NOMO-1 treated with DMSO at 0.1 percent for 48 hours (cell line): ENCODE results near the gene FASTK.
A peak's percentile ranks its signal among the peaks of the same experiment; 100 is the strongest.
"Not testable (repeated sequence)": the region's sequence is repeated elsewhere in the genome, so short reads cannot be mapped to it uniquely, and the experiment has no call there.

Experiments
- DNase-seq: peaks from one replicate; lab custom pipeline; 2025; ENCODE audit not compliant: unreplicated experiment; lab: John Stamatoyannopoulos, UW

Gene FASTK

DNA sequence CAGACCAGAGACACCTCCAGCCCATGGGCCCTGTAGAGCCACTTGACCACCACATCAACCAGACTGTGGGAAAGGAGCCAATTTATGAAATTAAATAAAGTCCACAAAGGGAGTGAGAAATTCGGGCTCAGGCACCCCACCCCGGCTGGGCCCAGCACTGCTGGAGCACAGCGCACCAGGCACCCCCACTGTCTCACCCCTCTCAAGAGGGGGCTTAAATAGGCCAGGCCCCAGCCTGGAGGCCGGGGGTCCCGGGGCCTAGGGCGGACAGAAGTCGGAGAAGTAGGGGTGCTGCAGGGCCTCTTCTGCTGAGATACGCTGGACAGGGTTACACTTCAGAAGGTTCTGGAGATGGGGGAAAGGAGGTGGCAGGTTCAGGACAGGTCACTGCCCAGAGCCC lies 26.9 kb downstream of the FASTK start:
- DNase-seq = no peak

DNA sequence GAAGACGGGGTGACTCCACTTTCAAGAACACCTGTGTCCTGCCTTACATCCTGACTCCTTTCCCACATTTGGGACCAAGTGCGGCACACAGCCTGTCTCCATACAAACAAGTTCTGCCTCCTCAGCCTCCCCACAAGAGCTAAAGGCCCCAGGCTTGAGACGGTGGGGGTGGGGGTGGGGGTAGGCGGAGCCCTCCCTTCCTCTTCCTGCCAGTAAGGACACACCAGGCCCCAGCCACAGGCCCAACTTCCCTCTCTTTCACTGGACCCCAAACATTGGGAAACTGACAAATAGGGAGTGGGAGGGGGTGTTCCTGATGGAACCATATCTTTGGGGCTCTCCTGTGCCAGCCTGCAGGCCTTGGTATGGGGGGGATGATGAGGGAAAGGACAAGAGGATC lies 27.5 kb downstream of the FASTK start:
- no peak for DNase-seq

DNA sequence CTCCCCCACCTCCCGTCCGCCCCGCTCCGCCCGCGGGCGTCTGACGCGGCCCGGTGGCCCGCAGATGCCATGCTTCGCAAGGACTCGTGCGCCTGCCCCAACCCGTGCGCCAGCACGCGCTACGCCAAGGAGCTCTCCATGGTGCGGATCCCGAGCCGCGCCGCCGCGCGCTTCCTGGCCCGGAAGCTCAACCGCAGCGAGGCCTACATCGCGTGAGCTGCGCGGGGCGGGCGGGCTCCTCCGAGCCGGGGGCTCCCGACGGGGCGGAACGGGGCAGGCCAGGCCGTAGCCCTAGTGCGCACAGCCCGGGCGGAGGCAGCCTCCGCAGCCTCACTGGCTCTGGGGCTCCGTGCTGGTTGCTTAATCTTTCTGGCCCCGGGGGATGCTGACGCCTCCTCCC lies 29.5 kb downstream of the FASTK start:
- peak; percentile 0 for DNase-seq

DNA sequence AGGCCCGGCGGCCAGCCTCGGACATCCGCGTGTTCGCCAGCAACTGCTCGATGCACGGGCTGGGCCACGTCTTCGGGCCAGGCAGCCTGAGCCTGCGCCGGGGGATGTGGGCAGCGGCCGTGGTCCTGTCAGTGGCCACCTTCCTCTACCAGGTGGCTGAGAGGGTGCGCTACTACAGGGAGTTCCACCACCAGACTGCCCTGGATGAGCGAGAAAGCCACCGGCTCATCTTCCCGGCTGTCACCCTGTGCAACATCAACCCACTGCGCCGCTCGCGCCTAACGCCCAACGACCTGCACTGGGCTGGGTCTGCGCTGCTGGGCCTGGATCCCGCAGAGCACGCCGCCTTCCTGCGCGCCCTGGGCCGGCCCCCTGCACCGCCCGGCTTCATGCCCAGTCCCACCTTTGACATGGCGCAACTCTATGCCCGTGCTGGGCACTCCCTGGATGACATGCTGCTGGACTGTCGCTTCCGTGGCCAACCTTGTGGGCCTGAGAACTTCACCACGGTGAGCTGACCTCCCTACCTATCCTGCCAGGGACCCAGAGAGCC lies 31.6 kb downstream of the FASTK start:
- no peak for DNase-seq

DNA sequence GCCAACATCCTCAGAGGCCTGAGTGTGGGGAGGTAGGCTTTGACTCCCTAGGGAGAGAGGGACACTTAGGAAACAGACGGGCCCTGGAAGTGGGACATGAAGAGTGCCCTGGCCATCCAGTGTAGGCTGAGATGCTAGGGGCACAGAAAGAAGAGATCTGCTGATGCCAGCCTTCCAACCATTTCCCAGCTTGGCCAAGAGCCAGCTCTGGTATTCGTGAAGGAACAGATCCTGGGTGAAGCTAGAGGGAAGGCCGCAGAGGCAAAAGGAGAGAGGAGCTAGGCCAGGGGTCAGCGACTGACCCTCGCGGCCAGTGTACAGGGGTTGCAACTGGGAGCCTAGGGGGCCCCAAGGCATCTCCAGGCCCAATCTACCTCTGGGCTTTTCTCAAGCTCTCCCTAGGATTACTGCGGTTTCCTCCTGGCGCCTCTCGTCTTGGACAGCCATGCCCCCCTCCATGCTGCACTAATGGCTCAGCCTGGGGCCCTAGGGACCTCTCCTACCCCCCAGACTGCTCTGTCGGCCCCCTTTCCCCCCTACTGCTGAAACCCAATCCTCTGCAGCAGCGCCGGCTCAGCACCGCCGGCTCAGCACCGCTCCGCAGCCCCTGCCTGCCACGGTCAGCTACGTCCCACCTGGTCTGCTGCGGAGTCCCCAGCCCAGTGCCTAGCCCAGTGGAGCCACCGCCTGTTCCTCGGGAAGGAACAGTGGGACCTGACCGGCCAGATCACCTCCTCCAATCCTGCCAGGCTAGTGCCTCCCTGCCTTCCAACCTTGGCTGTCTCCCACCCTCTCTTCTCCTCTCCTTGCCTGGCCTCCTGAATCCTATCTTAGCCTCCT lies 32.4 kb downstream of the FASTK start, which contains the start of gene ASIC3:
Gene ASIC3, plus strand, starts transcription at position 556 of the 840 bp plus-strand sequence. CDS start 355 bp downstream, outside the sequence.
- DNase-seq = no peak

DNA sequence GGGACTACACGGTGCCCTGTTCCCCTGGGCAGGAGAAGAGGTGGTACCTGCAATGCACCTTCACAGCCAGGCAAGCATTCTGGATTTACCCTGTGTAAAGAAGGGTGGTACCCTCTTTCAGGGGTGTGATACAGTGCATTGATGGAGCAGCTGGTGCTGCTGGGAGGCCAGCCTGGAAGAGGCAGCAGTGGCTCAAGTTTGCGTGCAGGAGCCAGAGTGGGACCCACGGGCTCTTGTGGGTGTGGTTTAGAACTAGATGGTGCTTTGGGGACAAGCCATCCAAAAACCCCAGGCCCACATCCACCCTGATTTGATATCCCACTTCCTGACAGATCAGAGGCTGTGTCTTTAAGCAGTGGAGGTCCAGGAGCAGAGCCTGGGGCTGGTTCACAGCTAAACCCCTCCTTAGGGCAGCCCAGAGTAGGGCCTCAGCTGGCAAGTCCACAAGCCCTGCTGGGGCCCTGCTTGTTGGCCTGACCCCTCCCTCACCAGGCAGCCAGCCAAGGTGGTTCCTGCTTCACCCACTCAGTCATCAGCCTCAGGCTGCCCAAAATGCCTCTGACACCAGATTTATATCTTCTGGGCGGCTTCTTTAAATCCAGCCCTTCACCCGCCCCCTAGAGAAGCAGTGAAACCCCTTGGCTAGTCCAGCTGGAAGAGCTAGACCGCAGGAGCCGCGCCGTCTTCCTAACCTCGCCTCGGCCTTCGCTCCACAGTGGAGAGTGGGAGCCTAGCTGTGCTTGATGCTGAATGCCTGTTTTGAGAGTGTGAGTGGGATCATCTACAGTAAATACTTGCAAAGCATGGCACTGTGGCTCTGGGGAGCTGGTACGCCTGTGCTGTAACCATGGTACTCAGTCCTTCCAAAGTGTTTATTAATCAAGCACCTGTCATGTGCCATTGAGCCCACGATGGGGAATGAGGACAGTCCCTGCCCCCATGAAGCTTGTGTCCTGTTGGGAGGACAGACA lies 33.7 kb downstream of the FASTK start:
- no peak for DNase-seq

DNA sequence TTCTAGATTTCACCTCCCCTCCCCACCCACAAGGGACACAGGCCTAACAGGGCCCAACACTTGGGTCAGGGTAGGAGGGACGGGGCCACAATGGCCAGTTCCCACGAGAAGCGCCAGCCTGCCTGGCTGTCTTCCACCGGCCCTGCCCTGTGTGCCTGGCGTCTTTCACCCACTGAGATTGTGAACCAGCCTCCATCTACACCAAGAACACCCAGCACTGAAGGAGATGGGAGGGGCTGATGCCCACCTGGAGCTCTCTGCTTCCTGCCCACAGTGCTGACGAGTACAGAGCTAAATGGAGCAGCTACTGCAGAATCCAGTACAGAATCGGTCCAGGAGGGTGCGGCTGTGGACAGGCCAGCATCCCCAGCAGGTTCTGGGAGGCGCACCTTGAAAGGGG lies 34.6 kb downstream of the FASTK start:
- DNase-seq = no peak

DNA sequence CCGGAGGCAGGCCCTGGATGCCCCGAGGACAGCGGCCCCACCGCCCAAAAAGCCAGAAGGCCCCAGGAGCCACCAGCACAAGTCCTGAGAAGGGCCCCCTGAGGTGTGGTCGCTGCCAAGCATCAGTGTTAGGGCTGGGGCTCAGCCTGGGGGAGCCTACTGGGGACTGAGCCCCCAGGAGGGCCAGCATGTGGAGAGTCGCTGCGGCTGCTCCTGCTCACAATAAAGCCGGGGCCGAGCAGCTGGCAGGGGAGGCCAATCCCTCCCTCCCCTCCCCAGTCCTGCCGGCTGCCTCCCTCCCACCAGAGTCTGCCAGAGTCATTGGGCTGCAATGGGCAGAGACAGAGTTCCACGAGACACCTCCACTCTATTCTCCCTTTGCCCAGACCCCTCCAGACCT lies 35.3 kb downstream of the FASTK start:
- DNase-seq = no peak

DNA sequence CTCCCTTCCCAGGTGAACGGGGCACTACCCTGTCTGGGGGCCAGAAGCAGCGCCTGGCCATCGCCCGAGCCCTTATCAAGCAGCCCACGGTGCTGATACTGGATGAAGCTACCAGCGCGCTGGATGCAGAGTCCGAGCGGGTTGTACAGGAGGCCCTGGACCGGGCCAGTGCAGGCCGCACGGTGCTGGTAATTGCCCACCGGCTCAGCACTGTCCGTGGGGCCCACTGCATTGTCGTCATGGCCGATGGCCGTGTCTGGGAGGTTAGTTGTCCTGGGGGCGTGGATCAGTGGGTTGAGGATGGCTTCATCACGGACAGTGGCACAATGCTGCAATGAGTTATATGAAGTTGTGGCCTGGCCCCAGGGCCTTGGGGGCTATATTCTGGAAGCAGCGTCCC lies 36.6 kb downstream of the FASTK start:
- no peak for DNase-seq

DNA sequence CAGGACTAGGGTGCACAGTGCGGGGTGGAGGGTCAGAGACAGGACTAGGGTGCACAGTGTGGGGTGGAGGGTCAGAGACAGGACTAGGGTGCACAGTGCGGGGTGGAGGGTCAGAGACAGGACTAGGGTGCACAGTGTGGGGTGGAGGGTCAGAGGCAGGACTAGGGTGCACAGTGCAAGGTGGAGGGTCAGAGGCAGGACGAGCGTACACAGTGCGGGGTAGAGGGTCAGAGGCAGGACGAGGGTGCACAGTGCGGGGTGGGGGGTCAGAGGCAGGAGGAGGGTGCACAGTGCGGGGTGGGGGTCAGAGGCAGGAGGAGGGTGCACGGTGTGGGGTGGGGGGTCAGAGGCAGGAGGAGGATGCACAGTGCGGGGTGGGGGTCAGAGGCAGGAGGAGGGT lies 37.2 kb downstream of the FASTK start:
- not testable (repeated sequence) for DNase-seq

DNA sequence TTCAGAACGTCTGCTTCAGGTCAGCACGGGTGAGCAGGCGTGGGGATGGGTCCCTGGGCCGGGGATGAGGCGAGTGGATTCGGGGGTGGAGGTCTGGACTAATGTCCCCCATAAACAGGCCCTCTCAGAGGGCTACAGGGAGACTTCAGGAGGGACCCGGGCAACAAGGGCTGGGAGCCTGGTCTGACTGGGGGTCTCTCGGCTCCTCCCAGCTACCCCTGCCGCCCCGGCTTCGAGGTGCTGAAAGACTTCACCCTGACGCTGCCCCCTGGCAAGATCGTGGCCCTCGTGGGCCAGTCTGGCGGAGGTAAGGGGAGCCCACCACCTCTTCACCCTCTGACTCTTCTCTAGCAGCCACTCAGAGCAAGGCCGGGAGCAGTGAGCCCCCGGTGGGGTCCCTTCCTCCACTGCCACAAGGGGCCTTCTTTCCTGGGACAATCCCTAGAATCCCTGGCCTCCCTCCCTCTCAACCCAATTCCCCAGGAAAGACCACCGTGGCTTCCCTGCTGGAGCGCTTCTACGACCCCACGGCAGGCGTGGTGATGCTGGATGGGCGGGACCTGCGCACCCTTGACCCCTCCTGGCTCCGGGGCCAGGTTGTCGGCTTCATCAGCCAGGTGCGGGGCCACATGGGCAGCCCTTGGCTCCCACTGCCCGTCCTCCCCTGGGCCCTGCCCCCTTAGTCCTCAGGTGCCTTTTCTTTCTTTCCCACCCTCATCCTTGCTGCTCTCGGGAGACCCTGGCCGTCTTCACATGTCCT lies 39.8 kb downstream of the FASTK start:
- DNase-seq = no peak

DNA sequence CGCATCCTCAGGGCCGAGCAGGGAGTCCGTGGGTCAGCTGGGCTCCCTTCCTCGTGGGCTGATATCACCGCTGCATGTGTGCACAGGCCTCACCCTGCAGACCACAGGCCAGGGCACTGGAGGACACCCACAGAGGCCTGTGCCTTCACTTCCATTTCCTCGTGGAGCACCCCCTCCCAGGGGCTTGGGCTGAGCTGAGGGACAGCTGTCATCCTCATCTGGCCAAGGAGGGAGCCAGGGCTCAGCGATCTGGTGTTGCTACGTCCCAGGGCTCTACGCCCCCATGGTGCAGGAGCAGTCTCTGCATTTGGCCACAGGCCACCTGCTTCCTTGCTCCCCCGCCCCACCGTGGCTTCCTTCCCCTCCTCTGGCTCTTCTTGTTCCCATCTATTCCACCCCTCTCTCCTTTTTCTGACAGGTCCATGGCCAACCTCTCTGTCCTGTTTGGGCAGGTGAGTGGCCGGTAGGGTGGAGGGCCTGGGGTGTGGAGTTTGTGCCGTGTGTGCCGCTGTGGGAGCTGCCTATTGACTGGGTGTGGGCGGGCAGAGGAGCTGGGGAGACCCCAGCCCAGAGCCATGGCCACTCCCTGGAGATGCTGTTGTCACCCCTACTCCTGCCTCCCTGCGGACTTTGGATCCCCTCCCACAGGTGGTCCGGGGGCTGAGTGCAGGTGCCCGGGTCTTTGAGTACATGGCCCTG lies 40.6 kb downstream of the FASTK start:
- no peak for DNase-seq

DNA sequence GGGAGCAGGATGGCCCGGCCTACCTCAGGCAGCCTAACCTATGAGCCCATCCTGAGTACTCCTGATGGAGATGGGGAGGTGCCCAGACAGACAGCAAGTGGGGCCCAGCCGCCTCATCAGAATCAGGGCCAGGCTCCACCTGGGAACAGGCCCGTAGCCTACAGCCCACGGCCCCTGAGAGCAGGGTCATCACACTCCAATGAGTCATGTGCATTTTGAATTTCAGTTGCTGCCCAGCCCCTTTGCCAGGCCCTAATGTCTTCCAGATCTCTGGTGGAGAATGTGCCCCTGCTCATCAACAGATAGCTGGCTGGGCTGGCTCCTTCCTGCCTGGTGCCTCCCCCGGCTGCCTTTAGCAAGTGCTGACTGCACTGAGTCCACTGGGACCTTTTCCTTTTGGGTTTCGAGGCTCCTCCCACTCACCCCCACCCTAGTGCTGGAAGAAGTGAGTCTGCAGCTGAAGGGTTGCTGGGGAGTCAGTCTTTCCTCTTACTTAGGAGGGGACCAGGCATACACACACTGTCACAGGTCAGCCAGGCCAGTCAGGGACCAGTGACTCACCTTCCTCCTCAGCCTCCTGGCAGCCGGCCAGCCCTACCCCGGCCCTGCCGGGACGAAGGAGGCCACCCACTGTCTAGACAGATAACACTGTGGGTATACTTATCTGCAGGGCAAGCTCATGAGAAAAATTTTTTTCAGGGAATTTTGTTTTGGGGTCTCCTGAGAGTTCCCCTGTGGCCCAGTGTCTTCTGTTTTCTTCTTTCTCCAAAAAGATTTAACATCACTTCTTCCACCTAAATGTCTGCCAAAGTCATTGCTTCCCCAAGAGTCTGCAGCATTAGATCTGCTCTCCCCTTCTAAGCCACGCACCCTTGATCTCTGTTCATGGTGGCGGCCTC lies 41.4 kb downstream of the FASTK start:
- peak; percentile 29 for DNase-seq

DNA sequence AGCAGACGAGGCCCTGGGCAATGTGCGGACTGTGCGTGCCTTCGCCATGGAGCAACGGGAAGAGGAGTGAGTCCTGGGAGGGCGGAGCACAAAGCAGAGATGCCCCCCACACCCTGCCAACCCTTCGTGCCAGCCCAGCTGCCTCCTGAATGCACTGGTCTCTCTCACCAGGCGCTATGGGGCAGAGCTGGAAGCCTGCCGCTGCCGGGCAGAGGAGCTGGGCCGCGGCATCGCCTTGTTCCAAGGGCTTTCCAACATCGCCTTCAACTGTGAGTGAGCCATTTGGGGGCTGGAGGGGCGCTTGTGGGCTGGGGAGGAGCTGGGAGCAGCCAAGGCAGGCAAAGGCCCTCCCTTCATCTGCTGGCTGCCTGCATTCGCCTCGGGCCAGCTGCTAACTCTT lies 44.7 kb downstream of the FASTK start:
- no peak for DNase-seq

DNA sequence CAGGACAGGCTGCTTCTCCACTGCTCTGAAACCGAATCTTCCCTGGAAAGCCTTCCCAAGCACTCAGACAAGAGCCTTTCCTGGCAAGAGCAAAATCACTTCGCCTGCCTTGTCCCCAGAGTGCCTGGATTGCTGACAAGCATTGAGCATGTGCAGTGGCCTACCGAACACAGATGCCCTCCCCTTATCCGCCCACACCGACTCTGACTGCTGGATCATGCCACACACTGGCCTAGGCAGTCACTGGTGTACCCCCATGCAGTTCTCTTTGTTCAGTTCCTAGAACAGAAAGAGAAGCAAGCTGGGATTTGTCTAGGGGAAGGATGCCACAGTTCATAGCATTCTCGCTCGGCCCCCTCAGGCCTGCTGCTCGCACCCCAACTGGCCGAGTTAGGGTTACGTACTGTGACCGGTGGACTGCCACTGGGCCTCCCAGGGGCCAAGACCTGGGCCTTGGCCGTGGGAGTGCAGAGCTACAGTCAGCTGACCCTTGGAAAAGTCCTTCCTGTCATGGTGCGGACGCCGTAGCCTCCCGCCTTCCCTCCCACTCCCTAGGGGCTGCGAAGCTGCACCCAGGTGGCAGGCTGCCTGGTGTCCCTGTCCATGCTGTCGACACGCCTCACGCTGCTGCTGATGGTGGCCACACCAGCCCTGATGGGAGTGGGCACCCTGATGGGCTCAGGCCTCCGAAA lies 45.4 kb downstream of the FASTK start:
- DNase-seq = no peak

DNA sequence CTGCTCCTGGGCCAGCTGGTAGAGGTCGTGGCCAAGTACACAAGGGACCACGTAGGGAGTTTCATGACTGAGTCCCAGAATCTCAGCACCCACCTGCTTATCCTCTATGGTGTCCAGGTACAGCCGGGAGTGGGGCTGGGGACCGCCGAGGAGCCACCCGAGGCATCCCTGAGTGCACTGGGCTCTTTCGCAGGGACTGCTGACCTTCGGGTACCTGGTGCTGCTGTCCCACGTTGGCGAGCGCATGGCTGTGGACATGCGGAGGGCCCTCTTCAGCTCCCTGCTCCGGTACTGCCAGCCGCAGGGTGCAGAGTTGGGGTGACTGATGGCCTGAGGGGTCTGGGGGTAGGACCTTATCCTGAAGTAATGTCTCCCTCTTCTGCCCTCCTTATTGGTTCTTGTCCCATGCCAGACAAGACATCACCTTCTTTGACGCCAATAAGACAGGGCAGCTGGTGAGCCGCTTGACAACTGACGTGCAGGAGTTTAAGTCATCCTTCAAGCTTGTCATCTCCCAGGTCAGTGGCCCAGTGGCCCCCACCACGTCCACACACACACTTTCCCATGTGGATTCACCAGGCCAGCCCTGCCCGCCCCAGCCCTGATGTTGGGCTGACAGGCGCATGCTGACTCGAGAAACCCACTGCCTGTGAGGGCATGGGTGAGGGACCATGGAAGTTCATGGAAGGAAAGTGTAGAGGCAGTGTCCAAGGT lies 46.1 kb downstream of the FASTK start:
- DNase-seq = no peak

DNA sequence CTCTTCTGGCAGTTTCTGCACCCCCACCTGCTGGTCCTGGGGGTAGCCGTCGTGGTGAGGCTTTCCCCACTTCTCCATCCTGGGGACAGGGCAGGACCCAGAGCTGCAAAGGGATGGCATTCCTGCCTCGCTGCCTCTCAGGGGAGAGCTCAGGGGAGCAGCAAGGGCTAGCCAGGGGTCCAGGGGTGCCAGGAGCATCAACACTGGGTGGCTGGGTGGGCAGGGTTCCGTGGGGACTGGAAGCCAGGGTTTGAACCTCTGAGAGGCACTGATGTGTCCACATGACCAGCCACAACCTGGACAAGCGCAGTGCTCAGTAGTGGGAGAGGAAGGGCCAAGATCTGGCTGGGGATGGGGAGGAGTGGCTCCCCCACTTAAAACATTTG lies 46.8 kb downstream of the FASTK start:
- no peak for DNase-seq
